PFSK-1 (cell line): ENCODE measurements around the gene IGF2R.
A peak's percentile ranks its signal among the peaks of the same experiment; 100 is the strongest.

Source experiments
- SIN3A ChIP-seq: IDR thresholded peaks from 2 replicates; pipeline ENCODE4 v1.6.1; 2012; ENCODE audit warnings: mild to moderate bottlenecking, low read length, moderate library complexity, borderline replicate concordance; ENCODE audit not compliant: insufficient read depth
- TAF1 ChIP-seq: IDR thresholded peaks from 2 replicates; pipeline ENCODE4 v1.6.1; 2012; ENCODE audit warnings: low read length, control low read depth, borderline replicate concordance; ENCODE audit not compliant: insufficient read depth

DNA sequence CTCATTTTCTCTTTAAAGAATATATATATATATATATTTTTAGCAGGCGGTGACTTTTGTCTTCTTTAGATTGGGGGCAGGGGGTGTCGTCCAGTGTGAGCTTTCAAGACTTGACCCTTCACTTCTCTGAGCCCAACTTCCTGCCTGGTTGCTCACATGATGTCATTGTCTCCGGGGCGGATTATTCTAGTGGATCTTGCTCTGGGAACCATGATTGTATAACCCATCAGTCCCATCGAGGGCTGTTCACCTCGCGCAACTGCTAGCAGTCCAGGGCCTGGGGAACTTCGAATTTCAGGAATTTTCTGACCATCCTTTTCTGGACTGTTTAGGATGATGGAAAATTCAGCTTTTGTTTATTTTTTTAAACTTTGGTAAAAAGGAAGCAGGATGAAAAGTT is 1.0 kb downstream of the IGF2R start:
- TF ChIP-seq SIN3A (peak; percentile 80; the same call in 1 of the 2 replicates), TAF1 (peak; percentile 53; the same call in 1 of the 2 replicates)
